Activated T-cell treated with anti-CD3 and anti-CD28 coated beads, Interleukin-2, amount 50 U/mL, for 1 hour (primary cell): Measurements from ENCODE around the gene SNX24.
"Not testable (repeated sequence)": the region's sequence is repeated elsewhere in the genome, so short reads cannot be mapped to it uniquely, and the experiment has no call there.

Experiments
- DNase-seq: peaks from one replicate; pipeline ENCODE4 v3.0.0-alpha.2; 2020

SNX24 gene

DNA sequence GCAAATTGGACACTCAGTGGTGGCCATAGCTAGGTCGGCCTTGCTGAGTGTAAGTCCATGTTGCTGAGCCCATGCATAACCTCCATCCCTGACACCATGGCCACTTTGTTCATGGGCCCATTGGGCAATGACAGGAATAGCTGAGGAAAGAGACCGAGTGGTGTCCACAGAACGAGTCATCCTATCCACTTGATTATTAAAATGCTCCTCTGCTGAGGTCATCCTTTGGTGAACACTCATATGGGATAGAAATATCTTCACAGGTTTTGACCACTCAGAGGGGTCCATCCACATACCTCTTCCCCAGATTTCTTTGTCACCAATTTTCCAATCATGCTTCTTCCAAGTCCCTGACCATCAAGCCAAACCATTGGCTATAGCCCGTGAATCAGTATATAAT, 127.5 kb downstream of the SNX24 start:
- no peak for DNase-seq

DNA sequence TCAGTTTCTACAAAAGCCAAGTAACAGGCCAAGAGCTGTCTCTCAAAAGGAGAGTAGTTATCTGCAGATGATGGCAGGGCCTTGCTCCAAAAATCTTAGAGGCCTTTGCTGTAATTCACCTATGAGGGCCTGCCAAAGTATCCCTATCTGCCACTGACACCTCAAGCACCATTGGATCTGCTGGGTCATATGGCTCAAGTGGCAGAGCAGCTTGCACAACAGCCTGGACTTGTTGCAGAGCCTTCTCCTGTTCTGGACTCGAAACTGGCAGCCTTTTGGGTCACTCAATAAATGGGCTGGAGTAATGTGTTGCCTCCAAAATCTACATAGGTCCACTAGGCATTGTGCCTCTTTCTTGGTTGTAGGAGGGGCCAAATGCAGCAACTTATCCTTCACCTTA, 128.3 kb downstream of the SNX24 start:
- DNase-seq = not testable (repeated sequence)

DNA sequence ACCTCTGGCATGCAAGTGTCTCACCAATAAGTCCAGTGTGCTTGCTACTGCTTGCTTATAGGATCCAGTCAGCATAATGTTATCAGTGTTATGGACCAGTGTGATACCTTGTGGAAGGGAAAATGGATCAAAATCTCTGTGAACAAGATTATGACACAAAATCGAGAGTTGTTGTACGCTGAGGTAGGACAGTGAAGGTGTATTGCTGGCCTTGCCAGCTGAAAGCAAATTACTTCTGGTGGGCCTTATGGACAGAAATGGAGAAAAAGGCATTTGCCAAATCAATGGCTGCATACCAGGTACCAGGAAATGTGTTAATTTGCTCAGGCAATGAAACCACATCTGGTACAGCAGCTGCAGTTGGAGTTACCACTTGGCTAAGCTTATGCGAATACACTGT, 128.8 kb downstream of the SNX24 start:
- not testable (repeated sequence) for DNase-seq

DNA sequence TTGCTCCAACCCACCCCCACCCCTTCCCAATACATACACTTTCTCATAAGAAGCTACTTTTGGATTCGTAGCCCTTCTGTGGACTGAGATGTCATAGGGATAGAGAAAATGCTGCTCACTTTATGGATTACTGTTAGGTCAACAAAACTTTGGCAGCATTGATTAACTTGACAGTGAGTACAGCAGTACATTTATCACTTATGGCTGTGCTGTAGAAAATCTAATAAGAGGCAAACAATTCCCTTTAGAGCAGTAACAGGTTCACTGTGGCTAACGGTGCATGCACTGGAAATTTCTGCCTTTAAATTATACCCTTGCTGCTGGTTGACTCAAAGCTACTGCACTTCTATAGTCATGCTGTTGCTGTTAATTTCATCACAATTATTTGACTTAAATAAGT, 131.9 kb downstream of the SNX24 start:
- no peak for DNase-seq

DNA sequence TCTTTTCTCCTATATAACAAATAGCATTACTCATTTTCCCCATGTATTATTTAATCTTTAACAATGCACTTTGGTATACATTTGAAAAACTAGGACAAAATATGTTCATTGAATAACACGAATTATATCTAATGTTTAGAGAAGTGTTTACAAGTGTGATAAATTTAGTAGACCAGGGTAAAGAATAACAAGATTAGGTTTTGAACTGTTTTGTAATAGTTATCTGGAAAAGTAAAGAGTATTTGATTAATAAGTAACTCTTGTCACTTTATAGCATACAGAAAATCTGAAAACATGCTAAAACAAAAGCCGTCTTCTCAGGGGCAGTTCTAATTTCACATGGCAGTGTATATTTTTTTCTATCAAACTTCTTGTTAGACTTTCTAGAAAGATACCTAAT, 132.7 kb downstream of the SNX24 start:
- no peak for DNase-seq

DNA sequence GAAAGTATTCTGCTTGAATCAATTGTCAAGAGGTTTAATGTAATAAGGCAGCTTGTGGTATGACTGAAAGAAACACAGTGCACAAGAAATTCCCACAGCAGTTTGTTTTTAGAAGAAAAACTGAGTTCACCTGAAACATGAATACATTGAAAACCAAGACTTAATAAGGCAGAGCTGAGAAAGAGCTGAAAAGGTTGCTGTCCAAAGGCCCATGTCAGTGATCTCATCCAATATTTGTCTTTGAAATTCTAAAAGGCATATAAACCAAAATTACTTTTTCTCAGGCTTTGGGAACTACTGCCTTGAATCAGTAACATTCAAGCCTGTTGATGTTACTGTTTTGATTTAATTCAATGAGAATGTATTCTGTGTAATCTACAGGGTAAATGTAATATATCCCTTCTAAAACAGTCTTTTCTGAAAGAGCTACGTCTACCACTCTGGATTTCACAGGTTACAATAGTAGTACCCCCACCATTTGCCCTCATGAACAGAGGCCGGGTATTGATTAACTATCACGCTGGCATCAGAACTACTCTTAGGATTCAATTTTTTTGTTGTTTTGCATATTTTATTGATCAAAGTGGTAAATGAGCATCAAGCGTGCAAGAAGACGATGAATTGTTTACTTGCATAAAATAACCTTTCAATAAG, 133.4 kb downstream of the SNX24 start:
- no peak for DNase-seq

DNA sequence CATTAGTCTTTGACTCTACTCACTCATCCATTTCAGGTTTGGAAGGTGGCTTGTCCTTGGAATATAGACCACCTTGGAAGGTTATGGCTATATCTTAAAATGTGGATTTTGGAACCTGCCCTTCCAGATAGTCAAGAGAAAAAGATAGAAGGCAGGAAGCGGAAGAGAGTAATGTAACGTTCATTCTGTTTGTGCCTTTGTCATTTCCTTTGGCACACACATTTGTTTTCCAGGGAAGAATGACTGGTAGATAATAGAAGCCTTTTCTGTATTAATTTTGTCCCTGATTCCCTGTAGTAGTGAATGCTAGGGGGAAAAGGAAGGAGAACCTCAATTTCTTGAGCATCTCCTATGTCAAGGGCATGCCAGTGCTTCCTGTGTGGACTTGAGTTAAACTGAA, 136.4 kb downstream of the SNX24 start:
- DNase-seq = no peak

DNA sequence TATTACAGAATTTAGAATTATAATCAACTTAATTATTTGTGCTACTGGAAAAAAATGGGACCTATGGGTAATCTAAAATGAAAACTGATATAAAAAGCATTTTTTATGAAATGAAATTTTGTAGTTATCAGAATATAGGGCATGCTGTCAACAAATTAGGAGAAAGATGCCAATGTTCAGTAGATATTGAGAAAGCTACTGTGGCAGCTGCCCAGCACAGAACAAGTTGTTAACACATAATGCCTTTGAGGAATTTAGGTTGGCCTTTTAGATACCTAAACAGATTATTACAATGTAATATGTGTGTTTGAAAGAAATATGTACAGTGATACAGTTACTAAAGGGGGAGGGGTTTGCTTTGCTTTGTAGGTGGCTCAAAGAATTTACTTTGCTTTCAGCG, 137.0 kb downstream of the SNX24 start:
- no peak for DNase-seq

DNA sequence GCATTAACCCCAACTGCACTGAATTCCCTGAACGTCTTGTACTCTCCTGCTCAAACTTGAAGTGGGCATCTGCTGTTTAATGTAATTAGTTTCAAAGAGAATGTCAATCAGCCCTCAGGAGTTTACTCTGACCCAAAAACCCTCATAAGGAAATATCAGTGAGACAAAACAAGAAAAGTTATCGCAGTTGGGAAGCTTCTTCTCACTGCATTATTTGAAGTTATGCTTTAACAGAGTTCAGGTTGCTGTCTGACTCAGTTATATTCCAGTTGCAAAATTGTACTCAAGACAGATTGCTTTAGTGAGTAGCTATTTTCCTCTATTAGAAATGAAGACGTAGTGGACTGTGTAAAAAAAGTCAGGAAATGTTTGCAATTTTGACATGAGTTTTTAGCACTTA, 139.0 kb downstream of the SNX24 start:
- no peak for DNase-seq

DNA sequence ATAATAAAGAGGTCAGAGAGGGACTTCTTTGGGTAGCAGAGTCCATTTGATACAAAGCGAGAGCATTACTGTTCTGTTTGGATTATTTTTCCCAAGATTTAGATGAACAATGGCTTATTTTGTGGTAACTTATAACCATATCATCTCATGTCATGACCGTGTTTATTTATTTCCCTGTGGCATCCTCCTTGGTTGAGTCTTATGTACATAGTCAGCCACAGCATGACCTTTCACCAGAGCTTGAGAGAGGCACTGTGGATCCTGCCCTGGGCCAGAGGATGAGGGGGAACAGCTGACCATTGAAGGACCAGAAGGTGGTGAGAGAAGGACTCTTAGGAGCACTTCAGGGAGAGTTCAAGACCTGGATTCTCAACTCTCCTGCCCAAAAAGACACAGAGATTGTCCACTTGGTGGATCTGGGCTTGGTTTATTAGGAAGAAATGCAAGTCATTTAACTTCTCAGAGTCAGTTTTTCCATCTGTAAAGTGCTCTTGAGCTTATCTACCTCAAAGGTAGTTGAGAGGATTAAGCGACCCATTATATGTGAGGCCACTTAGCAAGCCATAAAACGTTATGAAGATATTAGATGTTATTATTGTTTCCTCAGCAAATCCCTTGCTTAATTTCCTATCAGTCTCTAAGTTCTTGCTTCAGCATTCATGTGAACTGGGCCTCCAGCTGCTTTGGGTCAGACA, 139.7 kb downstream of the SNX24 start:
- DNase-seq = no peak

DNA sequence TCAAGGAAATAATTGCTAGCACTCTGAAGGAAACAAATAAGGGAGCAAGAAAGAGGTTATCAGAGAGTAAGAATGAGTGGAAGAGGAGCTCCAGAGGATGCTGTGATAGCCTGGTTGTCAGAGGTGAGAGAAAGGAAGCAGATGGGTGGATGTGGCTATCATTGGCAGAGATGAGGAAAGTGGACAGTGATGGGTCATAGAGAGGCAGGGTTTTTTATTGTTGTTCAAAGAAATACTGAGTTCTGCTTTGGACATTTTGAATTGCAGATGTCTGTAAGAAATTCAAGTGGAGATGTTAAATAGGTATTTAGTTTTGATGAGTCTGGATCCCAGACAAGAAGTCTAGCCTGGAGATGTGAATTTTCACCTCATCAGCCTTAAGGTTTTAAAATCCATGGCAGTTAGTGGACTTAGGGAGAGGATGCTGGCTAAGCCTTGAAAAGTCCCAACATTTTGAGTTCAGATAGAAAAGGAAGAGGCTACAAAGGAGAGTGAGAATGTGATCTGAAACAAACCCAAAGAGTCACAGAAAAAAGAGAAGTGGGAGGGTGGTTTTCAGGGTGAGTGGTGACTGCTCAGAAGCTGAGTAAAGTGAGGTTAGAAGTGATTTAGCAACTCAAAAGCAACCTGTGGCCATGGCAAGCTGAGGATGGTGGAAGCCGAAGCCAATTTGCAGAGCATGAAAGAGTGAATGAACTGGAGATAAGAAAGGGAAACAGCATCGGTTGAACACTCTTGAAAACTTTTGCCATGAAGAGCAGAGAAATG, 140.7 kb downstream of the SNX24 start:
- no peak for DNase-seq

DNA sequence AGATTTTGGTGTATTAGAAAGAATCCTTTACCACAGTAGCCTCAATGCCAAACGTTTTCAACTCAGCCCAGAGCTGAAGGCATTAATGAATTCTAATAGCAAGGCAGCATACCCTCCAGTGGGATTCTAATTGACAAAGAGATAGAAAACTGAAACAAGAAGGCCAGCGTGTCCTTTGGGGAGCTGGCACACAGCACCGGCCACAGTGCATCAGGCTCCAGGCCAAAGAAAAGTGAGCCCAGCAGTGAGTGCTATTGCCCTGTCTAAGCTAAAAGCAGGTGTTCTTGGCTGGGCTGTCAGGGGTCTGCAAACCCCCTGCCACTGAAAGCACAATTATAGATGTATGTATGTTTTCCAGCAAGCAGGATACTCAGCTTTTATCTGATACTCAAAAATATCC, 150.7 kb downstream of the SNX24 start:
- DNase-seq = no peak

DNA sequence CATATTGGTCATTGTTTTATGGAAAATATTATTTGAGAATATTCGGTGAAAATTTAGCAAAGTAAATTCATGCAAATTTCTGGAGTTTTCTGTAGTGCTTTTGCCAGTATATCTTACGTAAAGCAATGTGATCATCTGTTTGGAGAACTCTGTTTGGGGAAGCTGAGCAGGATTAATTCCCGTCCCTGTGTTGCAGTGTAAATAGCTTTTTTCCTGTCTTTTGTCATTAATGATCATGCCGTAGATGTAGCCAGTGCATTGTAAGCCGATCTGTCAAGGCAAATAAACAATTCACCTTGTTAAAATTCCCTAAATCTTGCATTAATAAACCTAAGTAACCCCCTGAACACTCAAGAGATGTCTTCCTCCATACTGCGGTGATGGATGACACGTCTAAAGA, 151.9 kb downstream of the SNX24 start:
- DNase-seq = no peak

DNA sequence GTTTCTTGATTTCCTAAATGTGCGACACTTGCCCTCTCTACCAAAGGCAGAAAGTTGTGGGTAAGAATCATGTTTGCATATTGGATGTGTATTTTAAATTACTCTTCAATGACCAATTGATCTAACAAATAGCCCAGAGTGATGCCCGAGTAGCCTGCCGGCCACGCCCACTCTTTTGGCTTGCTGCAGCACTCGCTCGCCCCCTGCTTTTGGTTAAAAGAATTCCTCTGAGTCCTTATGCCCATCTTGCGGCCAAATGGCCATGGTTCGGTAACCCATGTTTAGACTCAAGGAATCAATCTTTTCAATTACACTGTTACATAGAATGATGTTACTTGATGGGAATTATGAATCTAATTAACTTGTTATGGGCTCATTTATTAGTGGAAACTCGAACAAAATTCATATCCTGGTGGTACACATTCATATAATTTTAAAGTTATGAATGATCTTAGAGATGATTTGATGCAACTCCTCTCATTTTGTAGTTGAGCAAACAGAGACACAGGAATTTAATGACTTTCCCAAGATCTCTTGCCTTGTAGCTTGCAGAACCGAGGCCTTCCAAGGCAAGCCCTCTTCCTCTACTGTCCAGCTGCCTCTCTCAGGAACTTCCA, 154.6 kb downstream of the SNX24 start:
- DNase-seq = peak; percentile 18

DNA sequence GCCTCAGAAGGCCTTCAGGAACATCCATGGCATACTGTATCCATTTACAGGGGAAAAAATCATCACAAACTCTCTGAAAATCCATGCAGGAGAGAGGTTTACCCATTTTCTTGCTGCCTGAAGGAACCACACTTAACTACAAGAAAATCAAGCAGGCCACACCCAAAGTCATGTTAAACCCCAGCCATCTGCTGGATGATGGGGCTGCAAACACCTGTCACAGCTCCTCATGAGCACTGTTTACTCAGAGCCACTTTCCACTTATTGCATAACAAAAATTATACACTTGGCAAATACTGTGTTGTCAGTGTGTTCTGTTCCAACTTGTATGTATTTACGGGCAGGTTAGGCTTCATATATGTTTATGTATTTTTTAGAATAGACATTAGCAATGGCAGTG, 155.3 kb downstream of the SNX24 start:
- DNase-seq = no peak

DNA sequence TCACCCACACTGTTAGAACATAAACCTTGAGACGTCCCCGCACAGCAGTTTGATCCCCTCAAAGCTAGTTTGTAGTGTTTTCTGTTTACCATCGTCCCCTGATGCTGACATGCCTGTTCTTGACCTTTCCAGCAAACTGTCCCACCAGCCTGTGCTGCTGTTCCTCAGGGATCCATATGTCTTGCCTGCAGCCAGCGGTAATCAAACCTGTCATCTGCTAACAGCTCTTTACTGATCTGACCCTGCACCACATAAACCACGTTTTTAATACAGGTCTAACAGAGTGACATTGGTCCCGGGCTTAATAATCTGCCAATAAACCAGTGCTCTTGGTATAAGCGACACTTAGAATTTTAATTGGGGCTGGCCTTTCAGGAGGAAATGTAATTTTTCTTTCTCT, 156.4 kb downstream of the SNX24 start:
- DNase-seq = no peak

DNA sequence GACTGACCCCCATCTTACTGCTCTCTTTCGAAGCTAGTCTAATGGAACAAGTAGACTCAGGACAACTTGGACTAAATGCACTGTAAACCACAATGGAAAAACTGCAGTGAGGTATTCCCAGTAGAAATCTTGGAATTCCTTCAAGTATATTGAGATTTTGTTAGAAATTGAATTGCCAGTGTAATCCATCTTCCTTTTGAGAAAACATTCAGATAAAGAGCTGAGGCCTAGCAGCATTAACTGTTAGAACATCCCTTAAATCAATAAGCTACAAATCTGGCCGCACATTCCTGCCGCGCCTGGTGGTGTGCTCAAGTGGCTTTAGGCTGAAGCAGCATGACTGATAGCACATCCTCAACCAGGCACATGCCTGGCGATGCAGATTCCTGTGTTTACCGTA, 161.8 kb downstream of the SNX24 start:
- DNase-seq = no peak

DNA sequence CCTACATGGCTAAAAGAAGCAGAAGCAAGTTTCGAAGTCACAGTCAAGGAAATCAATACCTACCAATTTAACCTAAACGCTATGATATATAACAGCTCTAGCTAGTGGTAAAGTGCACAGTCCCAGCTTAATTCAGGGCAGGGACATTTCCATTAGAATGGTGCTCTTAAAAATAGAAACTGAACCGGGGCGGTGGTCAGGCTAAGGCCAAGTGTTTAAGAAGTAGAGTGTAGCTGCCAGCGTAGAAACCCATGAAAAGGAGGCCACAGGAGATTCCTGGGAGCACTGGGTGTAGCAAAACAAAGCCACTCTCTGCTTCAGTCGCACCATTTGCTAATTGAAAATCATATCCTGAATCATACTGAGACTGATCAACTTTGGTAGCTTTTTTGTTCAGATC, 162.3 kb downstream of the SNX24 start:
- DNase-seq = no peak

DNA sequence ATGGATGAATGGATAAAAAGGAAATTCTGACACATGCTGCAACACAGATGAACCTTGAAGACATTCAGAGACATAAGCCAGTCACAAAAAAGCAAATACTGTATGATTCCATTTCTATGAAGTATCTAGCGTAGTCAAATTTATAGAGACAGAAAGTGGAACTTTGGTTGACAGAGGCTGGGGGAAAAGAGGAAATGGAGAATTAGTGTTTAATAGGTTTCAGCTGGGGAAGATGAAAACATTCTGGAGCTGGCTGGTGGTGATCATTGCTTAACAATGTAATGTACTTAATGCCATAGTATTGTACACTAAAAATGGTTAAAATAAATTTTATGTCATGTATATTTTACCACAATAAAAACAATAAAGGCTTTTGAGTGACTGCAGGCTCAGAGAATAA, 166.9 kb downstream of the SNX24 start:
- DNase-seq = no peak

DNA sequence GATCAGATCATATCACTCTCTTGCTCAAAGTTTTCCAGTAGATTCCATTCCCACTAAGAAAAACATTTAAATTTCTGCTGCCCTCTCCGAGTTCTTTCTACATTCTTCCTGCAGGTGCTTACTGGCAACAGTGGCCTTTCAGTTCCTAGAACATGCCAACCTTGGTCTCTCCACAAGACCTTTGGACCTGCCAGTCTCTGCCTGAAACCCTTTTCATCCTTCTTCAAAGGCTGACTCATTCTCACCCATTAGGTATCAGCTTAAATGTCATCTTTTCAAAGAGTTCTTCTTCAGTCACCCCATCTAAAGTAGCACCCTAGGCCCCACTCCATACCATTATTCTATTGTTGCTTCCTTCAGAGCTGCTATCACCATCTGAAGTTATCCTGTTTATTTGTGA, 169.3 kb downstream of the SNX24 start:
- no peak for DNase-seq

DNA sequence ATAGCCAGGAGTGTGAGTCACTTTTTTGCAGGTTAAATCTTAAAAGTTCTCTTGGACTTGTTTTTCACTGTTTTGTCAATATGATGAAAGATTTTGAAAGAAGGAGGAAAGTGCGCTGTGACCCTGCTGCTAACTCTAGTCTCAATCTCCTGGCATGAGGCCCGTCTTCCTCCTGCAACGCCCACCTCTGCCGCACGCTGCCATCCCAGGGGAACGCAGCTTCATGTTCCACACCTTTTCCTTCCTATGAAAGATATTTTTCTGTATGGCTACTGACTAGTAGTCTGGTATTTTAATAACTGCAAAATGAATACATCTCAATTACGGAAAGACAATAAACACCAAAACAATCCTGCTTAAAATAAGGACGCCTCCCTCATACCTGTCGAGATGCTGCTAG, 182.8 kb downstream of the SNX24 start:
- no peak for DNase-seq

DNA sequence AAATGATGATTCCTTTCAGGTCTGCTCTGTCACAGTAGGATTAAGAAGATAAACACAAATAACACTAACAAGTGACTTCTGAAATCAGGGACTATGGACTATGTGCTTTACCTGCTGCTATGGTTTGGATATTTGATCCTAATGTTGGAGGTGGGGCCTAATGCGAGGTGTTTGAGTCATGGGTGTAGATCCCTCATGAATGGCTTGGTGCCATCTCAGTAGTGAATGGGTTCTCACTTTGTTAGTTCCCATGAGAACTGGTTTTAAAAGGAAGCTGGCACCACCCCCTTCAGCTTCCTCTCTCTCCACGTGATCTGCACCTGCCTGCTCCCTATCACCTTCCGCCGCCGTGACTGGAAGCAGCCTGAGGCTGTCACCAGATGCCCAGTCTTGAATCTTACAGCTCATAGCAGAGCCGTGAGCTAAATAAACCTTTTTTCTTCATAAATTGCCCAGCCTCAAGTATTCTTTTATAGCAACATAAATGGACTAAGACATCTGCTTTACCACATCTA, 187.8 kb downstream of the SNX24 start:
- DNase-seq = no peak

DNA sequence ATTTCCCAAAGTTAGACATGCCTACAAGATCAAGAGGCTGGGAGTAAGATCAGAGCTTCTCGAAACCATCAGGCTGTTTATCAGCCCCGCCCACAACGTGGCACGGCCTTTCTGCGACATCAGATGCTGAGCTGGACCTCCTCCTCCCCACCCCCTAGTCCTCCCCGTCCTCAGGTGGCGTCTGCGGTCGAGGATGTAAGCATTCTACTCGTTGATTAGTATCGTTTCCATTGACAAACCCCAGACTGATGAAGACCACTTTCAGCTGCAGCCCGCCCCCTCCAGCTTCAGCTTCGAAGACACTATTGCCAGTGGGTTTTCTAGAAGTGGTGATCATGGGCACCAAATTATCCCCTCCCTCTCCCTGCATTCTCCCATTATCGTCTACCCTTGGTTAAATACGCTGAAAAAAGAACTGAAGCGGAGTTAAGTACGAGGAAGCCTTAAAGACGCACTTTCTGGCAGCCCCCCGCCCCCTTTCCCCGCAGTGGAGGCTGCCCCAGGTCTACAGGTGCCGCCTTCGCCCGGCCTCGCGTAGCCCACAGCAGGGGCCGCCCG, 190.0 kb downstream of the SNX24 start:
- no peak for DNase-seq
